Right lobe of liver (tissue), 6 donors: Measurements from ENCODE around the gene PTS. TPM values are rescaled to one million over a fixed set of nuclear protein-coding genes. Genes with fewer than 3 reads are reported as not detected.

Experiments used
- ATAC-seq, 4 donors: fragments of 200-7000 bp; cut with Tn5 transposase; one replicate each; pipeline ENCODE4 v1.9.1; 2020; ENCODE audit warnings: mild to moderate bottlenecking in 4 of 4, moderate library complexity in 4 of 4
- DNase-seq, 3 donors: peaks; one replicate each; pipeline ENCODE4 v3.0.0-alpha.2; 2020
- H3K27ac ChIP-seq, 3 donors: fragments of 200-600 bp; one replicate each; pipeline ENCODE4 v1.8.0; 2022
- H3K27me3 ChIP-seq, 2 donors: fragments of 200-600 bp; one replicate each; pipeline ENCODE4 v1.8.0; 2022
- H3K36me3 ChIP-seq, 4 donors: fragments of 200-600 bp; sonication (generic) in 1 of 4; one replicate each; pipeline versions ENCODE4 v1.5.1 to v1.8.0; 2017 to 2022; ENCODE audit warnings: control low read depth in 1 of 4
- H3K4me1 ChIP-seq, 4 donors: fragments of 200-600 bp; sonication (generic) in 1 of 4; one replicate each; pipeline versions ENCODE4 v1.5.1 to v1.8.0; 2017 to 2022; ENCODE audit warnings: control low read depth in 1 of 4
- H3K4me3 ChIP-seq, 3 donors: fragments of 200-600 bp; one replicate each; pipeline ENCODE4 v1.8.0; 2022
- H3K9me3 ChIP-seq, 4 donors: fragments of 200-600 bp; sonication (generic) in 1 of 4; one replicate each; pipeline versions ENCODE4 v1.5.1 to v1.8.0; 2017 to 2022; ENCODE audit warnings: control low read depth in 1 of 4
- POLR2A ChIP-seq: fragments of 450-650 bp; IDR thresholded peaks from one replicate; pipeline ENCODE4 v1.6.1; 2017; ENCODE audit warnings: antibody characterized with exemption, mild to moderate bottlenecking
- WGBS: methylation state at CpG from one replicate; pipeline ENCODE4 v1.1.6; 2018; ENCODE audit warnings: low coverage, low lambda C conversion rate; ENCODE audit not compliant: insufficient coverage; ENCODE audit errors: missing lambda C conversion rate; 5-methylcytosine and 5-hydroxymethylcytosine counted together
- intact Hi-C, 2 donors: fragments of 100-400 bp; cut with DNase I; formaldehyde crosslinking; loops; one replicate each; pipeline versions ENCODE4 v1.11.2 to v1.14.1; 2022
- total RNA-seq, 6 experiments: library from RNA; depleted of rRNA in 2 of 6; stranded (reverse); fragments of >200 nt in 2 of 6; fragmentation: NEBNext Ultra II Directional in 3 of 6; extraction: Animal tissue kit (Norgen Biotek cat#: 25700) in 3 of 6; gene quantifications; one replicate each; pipeline versions ENCODE4 v1.1.0 to v1.2.4, GENCODE V29; 2016 to 2023
- TF ChIP-seq, protein P1 (sequence below), 4 donors: fragments of 200-600 bp in 3 of 4; fragments of 450-650 bp in 1 of 4; IDR thresholded peaks; one replicate each; pipeline versions ENCODE4 v1.5.1 to v1.8.0; 2016 to 2022; ENCODE audit warnings: antibody characterized with exemption in 4 of 4, mild to moderate bottlenecking in 2 of 4
- donor health status: DM: no; HTN: yes; CAD: no.
- donor health status: DM: no; HTN: no; CAD: no.
- donor health status: DM: no; HTN: no; CAD: no.
- donor health status: DM: no; HTN: yes; CAD: no.
- donor health status: DM: no; HTN: yes; CAD: no.

Gene PTS
- total RNA-seq, 6 experiments from 2014 or later = 37.8 to 66.9 (median 55.4) TPM

DNA sequence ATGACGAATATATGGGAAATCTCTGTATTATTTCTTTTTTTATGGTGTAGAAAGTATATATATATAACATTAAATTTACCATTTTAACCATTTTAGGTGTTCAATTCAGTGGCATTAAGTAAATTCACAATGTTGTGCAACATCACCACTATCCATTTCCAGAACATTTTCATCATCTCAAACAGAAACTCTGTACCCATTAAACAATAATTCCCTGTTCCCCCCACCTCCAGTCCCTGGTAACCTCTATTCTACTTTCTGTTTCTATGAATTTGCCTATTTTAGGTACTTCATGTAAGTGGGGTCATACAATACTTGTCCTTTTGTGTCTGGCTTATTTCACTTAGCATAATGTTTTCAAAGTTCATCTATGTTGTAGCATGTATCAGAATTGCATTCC is 15.3 kb upstream of the PTS start:
- H3K36me3 ChIP-seq = peaks cover 0 to 4% (median 0%) of the 10 kb centered on the region in 4 donors
- H3K4me3 ChIP-seq = no peak overlapping the region
- ATAC-seq = peak; percentile 38 to 67 (median 60)
- TF ChIP-seq, protein P1, sequence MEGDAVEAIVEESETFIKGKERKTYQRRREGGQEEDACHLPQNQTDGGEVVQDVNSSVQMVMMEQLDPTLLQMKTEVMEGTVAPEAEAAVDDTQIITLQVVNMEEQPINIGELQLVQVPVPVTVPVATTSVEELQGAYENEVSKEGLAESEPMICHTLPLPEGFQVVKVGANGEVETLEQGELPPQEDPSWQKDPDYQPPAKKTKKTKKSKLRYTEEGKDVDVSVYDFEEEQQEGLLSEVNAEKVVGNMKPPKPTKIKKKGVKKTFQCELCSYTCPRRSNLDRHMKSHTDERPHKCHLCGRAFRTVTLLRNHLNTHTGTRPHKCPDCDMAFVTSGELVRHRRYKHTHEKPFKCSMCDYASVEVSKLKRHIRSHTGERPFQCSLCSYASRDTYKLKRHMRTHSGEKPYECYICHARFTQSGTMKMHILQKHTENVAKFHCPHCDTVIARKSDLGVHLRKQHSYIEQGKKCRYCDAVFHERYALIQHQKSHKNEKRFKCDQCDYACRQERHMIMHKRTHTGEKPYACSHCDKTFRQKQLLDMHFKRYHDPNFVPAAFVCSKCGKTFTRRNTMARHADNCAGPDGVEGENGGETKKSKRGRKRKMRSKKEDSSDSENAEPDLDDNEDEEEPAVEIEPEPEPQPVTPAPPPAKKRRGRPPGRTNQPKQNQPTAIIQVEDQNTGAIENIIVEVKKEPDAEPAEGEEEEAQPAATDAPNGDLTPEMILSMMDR (IDR thresholded peaks at IDR 0.05) = no peak
- no peak for TF ChIP-seq POLR2A
- WGBS = 47% methylated on average over 1 of the region's 1 CpG
- H3K27me3 ChIP-seq = no peaks in the 10 kb centered on the region
- intact Hi-C loops = no loop called here
- H3K9me3 ChIP-seq = no peaks in the 10 kb centered on the region
- peak overlapping the region; percentile 41 to 96 (median 62) for H3K27ac ChIP-seq
- peaks cover 0 to 64% (median 14%) of the 10 kb centered on the region in 4 donors for H3K4me1 ChIP-seq
- no peak for DNase-seq

DNA sequence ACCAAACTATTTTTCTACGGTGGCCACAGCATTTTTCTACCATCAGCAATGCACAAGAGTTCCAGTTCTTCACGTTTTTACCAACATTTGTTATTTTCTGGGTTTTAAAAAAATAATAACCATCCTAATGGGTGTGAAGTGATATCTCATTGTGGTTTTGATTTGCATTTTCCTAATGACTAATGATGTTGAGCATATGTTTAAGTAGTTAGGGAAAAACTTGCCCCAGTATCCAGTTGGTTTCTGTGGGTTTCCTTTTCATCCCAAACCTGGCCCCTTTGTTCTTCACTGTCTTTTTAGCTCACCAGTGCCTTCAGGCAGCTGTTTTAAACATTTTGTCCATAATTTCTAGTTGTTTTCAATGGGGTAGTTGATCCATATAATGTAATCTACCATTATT is 14.7 kb upstream of the PTS start:
- intact Hi-C loops = no loop called here
- ATAC-seq (no peak), DNase-seq (no peak)
- no peaks in the 10 kb centered on the region for H3K27me3 ChIP-seq
- H3K9me3 ChIP-seq = no peaks in the 10 kb centered on the region
- peaks cover 0 to 69% (median 14%) of the 10 kb centered on the region in 4 donors for H3K4me1 ChIP-seq
- no peak for TF ChIP-seq POLR2A
- TF ChIP-seq, protein P1 (IDR thresholded peaks at IDR 0.05) = no peak
- peaks cover 0 to 4% (median 0%) of the 10 kb centered on the region in 4 donors for H3K36me3 ChIP-seq
- WGBS = 12% methylated on average over 2 of the region's 2 CpGs
- H3K27ac ChIP-seq = peak overlapping the region in 2 of 3 donors; percentile 80 to 96
- no peak overlapping the region for H3K4me3 ChIP-seq

DNA sequence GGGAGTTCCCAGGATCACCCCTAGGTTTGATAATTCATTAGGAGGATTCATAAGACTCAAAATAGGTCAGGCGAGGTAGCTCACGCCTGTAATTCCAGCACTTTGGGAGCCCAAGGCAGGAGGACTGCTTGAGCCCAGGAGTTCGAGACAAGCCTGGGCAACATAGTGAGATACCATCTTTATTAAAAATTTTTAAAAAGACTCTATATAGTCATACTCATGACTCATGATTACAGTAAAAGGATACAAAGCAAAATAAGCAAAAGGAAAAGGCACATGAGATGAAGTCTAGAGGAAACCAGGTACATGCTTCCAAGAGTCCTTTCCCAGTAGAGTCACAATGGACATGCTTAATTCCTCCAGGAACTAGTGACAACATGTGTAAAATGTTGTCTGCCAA is 13.9 kb upstream of the PTS start:
- Histone ChIP-seq H3K9me3 (no peaks in the 10 kb centered on the region), H3K4me3 (no peak overlapping the region), H3K36me3 (peaks cover 0 to 4% (median 0%) of the 10 kb centered on the region in 4 donors), H3K4me1 (peaks cover 0 to 73% (median 16%) of the 10 kb centered on the region in 4 donors), H3K27me3 (no peaks in the 10 kb centered on the region), H3K27ac (peak overlapping the region in 2 of 3 donors; percentile 80 to 96)
- no peak for DNase-seq
- no peak for ATAC-seq
- TF ChIP-seq, protein P1 (IDR thresholded peaks at IDR 0.05) = no peak
- TF ChIP-seq POLR2A = no peak
- intact Hi-C loops = no loop called here
- 97% methylated on average over 3 of the region's 3 CpGs for WGBS

DNA sequence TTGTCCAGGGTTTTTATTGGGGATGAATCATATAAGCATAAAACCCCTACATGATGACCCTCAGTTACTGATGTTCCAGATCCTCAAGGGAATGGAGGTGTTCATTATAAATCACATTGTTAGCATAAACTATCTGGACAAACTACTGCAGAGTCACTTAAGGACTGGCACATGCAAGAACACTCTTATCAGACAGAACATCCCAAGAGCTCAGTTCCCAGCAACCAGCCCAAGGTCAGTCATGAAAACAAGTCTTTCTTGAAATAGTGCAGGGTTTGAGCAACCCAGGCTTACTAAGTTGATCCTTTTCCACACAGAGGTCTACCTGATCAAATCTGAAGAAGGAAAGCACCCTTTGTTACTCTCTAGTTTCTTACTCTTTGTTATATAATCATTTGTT is 13.5 kb upstream of the PTS start:
- Histone ChIP-seq H3K27ac (peak overlapping the region in 2 of 3 donors; percentile 80 to 96), H3K9me3 (no peaks in the 10 kb centered on the region), H3K36me3 (peaks cover 0 to under 1% (median 0%) of the 10 kb centered on the region in 4 donors), H3K27me3 (no peaks in the 10 kb centered on the region), H3K4me3 (no peak overlapping the region), H3K4me1 (peaks cover 0 to 77% (median 18%) of the 10 kb centered on the region in 4 donors)
- DNase-seq = no peak
- TF ChIP-seq POLR2A = no peak
- TF ChIP-seq, protein P1 (IDR thresholded peaks at IDR 0.05) = no peak
- no peak for ATAC-seq
- intact Hi-C loops = no loop called here

DNA sequence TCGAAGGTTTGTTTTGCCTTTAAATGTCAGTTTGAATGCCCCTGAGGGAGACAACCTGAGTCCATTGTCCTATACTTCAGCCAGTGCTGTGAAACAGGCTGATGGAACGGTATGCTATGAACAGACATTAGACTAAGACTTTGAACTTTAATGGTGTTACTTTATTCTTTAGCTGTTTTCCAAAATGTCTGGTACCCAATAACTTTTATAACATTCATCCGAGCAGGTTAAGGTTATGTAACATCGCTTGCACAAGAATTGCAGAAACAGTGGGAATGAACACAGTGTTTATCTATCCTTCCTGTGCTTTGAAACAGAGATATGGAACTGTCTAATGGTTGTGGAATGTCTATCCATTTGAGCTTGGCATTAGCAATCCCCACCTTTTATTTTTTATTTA is 12.5 kb upstream of the PTS start:
- ATAC-seq = peak; percentile 62 to 77 (median 68)
- no peaks in the 10 kb centered on the region for H3K9me3 ChIP-seq
- TF ChIP-seq POLR2A = peak; percentile 29
- TF ChIP-seq, protein P1 (IDR thresholded peaks at IDR 0.05) = no peak
- peak in 1 of 3 donors; percentile 59 for DNase-seq
- H3K4me1 ChIP-seq = peaks cover 0 to 77% (median 19%) of the 10 kb centered on the region in 4 donors
- 27% methylated on average over 4 of the region's 4 CpGs for WGBS
- no peaks in the 10 kb centered on the region for H3K36me3 ChIP-seq
- H3K4me3 ChIP-seq = no peak overlapping the region
- no peaks in the 10 kb centered on the region for H3K27me3 ChIP-seq
- intact Hi-C loops = no loop called here
- H3K27ac ChIP-seq = peak overlapping the region; percentile 45 to 96 (median 80)
